Measurements from ENCODE around the gene FAT3. TPM values are rescaled to one million over a fixed set of nuclear protein-coding genes. Genes with fewer than 3 reads are reported as not detected.

The FAT3 gene
- total RNA-seq, 3 donors from 2014 or later, result 0.14 to 2.7 (median 0.49) TPM

DNA sequence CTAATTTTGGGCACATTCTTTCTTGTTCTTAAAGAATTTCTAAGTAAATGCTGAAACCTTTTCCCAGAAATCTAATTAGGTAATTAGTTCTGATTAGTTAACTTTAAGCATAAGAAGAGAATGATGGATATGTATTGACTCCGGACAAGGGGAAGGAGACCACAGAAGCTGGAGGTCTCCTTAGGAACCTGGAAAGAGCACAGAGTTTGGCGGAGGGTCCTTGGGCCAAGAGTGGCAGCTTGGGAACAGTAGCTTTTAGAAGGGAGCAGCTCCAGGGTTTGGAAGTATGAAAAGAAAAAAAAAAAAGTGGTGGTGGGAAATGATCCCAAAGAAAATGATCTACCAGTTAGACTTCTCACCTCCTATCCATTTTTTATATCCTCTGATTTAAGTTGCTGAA is 42.7 kb downstream of the FAT3 start:
- TF ChIP-seq, protein P1, sequence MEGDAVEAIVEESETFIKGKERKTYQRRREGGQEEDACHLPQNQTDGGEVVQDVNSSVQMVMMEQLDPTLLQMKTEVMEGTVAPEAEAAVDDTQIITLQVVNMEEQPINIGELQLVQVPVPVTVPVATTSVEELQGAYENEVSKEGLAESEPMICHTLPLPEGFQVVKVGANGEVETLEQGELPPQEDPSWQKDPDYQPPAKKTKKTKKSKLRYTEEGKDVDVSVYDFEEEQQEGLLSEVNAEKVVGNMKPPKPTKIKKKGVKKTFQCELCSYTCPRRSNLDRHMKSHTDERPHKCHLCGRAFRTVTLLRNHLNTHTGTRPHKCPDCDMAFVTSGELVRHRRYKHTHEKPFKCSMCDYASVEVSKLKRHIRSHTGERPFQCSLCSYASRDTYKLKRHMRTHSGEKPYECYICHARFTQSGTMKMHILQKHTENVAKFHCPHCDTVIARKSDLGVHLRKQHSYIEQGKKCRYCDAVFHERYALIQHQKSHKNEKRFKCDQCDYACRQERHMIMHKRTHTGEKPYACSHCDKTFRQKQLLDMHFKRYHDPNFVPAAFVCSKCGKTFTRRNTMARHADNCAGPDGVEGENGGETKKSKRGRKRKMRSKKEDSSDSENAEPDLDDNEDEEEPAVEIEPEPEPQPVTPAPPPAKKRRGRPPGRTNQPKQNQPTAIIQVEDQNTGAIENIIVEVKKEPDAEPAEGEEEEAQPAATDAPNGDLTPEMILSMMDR (IDR thresholded peaks at IDR 0.05), result no peak
- Histone ChIP-seq H3K4me3 (no peak overlapping the region), H3K4me1 (ENCODE audit: low read depth) (no peaks in the 10 kb centered on the region), H3K9me3 (no peaks in the 10 kb centered on the region), H3K36me3 (ENCODE audit: low read depth) (no peaks in the 10 kb centered on the region)
- intact Hi-C loops (cut with DNase I, micrococcal nuclease), result no loop called here
- ATAC-seq (no peak), DNase-seq (no peak)

DNA sequence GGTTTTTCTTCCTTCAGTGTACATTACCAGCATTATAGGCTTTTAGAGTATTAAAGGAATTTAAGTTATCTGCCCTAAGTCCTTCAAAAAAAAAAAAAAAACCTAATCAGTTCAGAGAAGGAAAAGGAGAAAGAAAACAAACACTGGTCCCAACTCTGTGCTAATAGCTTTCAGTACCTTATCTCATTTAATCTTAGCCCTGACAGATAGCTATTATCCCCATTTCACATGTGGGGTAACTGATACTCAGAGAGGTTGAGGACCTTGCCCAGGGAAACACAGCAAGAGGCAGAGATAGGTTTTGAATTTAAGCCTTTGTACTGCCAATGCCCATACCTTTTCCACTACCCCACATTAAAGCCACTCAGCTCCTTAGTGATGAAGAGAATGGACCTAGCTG is 43.4 kb downstream of the FAT3 start:
- Histone ChIP-seq H3K36me3 (ENCODE audit: low read depth) (no peaks in the 10 kb centered on the region), H3K9me3 (no peaks in the 10 kb centered on the region), H3K4me3 (no peak overlapping the region), H3K4me1 (ENCODE audit: low read depth) (no peaks in the 10 kb centered on the region)
- TF ChIP-seq, protein P1 (IDR thresholded peaks at IDR 0.05), result no peak
- ATAC-seq, result no peak
- intact Hi-C loops (cut with DNase I, micrococcal nuclease), result no loop called here
- DNase-seq, result no peak

DNA sequence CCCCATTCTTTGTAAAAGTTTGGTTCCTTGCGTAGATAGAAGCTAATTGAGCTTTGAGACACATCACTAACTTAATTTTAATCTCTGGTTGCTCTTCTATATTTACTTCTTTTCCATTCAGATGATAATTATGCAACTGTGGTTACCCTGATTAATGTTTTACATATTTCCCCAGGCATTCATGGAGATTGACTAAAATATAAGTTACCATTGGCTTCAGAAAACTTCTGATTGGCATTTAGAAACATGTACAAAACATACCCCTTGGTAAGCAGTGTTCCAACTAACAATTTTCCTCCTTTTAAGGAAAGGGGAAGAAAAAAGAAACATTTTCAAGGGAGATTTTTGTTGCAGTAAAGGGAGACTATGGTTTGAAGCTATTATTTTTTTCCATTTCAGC is 43.9 kb downstream of the FAT3 start:
- TF ChIP-seq, protein P1 (IDR thresholded peaks at IDR 0.05), result no peak
- ATAC-seq (no peak), DNase-seq (no peak)
- Histone ChIP-seq H3K9me3 (no peaks in the 10 kb centered on the region), H3K4me3 (no peak overlapping the region), H3K4me1 (ENCODE audit: low read depth) (no peaks in the 10 kb centered on the region), H3K36me3 (ENCODE audit: low read depth) (no peaks in the 10 kb centered on the region)
- intact Hi-C loops (cut with DNase I, micrococcal nuclease), result no loop called here

DNA sequence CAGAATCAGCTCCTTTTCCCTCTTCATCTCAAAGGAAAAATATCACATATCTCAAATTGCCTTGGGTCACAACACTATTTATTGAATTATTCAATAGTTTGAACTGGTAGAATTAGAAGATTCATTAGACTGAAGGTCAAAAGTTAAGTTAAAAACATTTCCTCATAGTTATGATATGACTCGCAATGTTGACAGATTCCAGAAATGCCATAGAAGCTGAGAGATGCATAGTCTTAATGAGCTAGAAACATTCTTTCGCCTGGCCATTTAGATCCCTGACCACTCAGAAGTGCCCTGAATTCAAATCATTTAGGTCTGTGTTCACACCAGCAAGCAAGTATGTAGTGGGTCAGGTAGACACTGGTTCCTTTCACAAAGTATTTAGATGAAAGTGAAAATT is 44.4 kb downstream of the FAT3 start:
- DNase-seq (no peak), ATAC-seq (no peak)
- intact Hi-C loops (cut with DNase I, micrococcal nuclease), result no loop called here
- Histone ChIP-seq H3K9me3 (no peaks in the 10 kb centered on the region), H3K4me3 (no peak overlapping the region), H3K4me1 (ENCODE audit: low read depth) (no peaks in the 10 kb centered on the region), H3K36me3 (ENCODE audit: low read depth) (no peaks in the 10 kb centered on the region)
- TF ChIP-seq, protein P1 (IDR thresholded peaks at IDR 0.05), result no peak

DNA sequence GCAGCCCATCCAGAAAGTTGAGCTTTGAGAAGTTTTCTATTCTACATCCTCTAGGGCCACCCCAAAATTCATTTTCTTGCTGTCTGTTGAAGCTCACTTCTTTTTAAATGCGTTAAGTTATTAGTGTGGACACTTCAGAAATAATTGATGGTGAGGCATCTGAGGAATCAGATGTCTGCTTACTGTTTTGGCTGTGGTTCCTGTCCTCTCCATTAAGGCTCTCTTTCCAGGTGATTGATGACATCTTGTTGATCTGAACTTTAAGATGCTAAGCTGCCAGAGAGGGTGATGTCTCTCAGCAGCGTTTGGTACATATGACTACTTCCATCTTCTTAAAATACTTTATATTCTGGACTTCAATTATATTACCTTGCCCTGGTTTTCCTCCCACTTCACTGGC is 45.2 kb downstream of the FAT3 start:
- intact Hi-C loops (cut with DNase I, micrococcal nuclease), result no loop called here
- TF ChIP-seq, protein P1 (IDR thresholded peaks at IDR 0.05), result no peak

DNA sequence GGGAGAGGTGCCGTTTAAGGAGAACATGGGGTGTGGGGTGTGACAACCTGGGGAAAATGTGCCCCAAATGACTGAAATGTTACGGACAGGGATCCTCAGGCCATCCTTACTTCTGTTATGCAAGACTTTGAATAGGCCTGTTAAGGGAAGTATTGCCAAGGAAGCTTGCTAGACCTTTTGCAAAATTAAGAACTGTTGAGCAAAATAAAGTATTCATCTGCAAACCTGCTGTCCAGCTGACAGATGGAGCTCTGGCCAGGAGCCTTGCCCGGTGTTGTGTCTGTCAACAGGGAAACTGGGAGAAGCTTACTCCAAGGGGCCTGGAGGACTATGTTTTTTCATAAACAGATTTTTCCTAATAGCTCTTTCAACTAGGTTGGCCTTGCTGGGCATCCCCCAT is 48.0 kb downstream of the FAT3 start:
- intact Hi-C loops (cut with DNase I, micrococcal nuclease), result no loop called here
- Histone ChIP-seq H3K9me3 (no peaks in the 10 kb centered on the region), H3K36me3 (ENCODE audit: low read depth) (no peaks in the 10 kb centered on the region), H3K4me1 (ENCODE audit: low read depth) (no peaks in the 10 kb centered on the region), H3K4me3 (no peak overlapping the region)
- DNase-seq, result no peak
- ATAC-seq, result no peak
- TF ChIP-seq, protein P1 (IDR thresholded peaks at IDR 0.05), result no peak

More for the DNA sequence above, 45.2 kb downstream of the FAT3 start:
- Histone ChIP-seq H3K9me3 (no peaks in the 10 kb centered on the region), H3K4me1 (ENCODE audit: low read depth) (no peaks in the 10 kb centered on the region), H3K4me3 (no peak overlapping the region), H3K36me3 (ENCODE audit: low read depth) (no peaks in the 10 kb centered on the region)
- ATAC-seq (no peak), DNase-seq (no peak)
